Liver (tissue), 3 donors: Measurements from ENCODE around the gene MRPL46.

Experiments used
- ATF3 ChIP-seq: IDR thresholded peaks from 2 replicates; pipeline ENCODE4 v1.6.1; 2016; ENCODE audit warnings: antibody characterized with exemption
- EGR1 ChIP-seq, 2 donors: IDR thresholded peaks; 2 replicates each; pipeline ENCODE4 v1.6.1; 2016 to 2018; ENCODE audit warnings: antibody characterized with exemption in 2 of 2, low read depth in 2 of 2
- FOXA1 ChIP-seq: IDR thresholded peaks from 2 replicates; pipeline ENCODE4 v1.6.1; 2016; ENCODE audit warnings: antibody characterized with exemption
- SP1 ChIP-seq: IDR thresholded peaks from 2 replicates; pipeline ENCODE4 v1.6.1; 2018; ENCODE audit warnings: antibody characterized with exemption, mild to moderate bottlenecking
- TAF1 ChIP-seq: conservative IDR thresholded peaks from 2 replicates; pipeline ENCODE4 v1.6.1; 2016; ENCODE audit warnings: antibody characterized with exemption, mild to moderate bottlenecking
- YY1 ChIP-seq: IDR thresholded peaks from 2 replicates; pipeline ENCODE4 v1.6.1; 2016; ENCODE audit warnings: antibody characterized with exemption, mild to moderate bottlenecking
- ZBTB33 ChIP-seq: IDR thresholded peaks from 2 replicates; pipeline ENCODE4 v1.6.1; 2016; ENCODE audit warnings: antibody characterized with exemption
- TF ChIP-seq, protein P1 (sequence below): fragments of 150-350 bp; IDR thresholded peaks from 2 replicates; pipeline ENCODE4 v1.5.1; 2017; ENCODE audit warnings: improper control_type of control experiment, low read depth, low read length; ENCODE audit not compliant: missing input control
- TF ChIP-seq, protein P2 (sequence below): IDR thresholded peaks from 2 replicates; pipeline ENCODE4 v1.6.1; 2016; ENCODE audit warnings: antibody characterized with exemption
- donor health status: healthy.
- donor health status: healthy.

DNA sequence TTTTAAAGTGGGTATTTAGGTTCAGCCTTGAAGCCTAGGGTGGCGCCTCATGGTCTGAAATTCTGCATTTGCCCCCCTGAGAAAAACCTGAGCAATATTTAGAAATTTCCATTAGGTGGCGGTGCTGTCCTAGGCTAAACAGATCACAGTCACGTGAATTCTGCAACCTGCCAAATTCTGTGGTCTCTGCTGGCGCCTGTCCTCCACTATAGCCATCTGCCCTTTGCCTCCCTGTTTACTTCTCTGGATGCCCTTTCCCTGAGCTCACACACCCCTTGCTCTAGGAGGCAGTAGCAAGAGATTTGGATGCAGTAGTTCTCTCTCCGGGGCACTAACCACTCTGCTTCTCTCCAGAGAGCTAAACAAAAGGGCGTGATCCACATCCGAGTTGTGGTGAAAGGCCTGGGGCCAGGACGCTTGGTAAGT lies 9.5 kb upstream of the MRPL46 start:
- TF ChIP-seq, protein P1, sequence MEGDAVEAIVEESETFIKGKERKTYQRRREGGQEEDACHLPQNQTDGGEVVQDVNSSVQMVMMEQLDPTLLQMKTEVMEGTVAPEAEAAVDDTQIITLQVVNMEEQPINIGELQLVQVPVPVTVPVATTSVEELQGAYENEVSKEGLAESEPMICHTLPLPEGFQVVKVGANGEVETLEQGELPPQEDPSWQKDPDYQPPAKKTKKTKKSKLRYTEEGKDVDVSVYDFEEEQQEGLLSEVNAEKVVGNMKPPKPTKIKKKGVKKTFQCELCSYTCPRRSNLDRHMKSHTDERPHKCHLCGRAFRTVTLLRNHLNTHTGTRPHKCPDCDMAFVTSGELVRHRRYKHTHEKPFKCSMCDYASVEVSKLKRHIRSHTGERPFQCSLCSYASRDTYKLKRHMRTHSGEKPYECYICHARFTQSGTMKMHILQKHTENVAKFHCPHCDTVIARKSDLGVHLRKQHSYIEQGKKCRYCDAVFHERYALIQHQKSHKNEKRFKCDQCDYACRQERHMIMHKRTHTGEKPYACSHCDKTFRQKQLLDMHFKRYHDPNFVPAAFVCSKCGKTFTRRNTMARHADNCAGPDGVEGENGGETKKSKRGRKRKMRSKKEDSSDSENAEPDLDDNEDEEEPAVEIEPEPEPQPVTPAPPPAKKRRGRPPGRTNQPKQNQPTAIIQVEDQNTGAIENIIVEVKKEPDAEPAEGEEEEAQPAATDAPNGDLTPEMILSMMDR, result peak; percentile 69
- TF ChIP-seq FOXA1 (peak; percentile 58), ATF3 (no peak), SP1 (peak; percentile 47), TAF1 (no peak), YY1 (peak; percentile 60), EGR1 (IDR thresholded peaks at IDR 0.05; ENCODE audit: low read depth in 2 of 2) (no peak), ZBTB33 (no peak)
- TF ChIP-seq, protein P2, sequence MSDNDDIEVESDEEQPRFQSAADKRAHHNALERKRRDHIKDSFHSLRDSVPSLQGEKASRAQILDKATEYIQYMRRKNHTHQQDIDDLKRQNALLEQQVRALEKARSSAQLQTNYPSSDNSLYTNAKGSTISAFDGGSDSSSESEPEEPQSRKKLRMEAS, result peak; percentile 70
